Measurements from ENCODE around the gene GLCE.

Gene GLCE

GRCh38 chr15:69210574-69210973 lies 50.1 kb downstream of the GLCE start:
- DNase-seq = no peak

- DNase-seq = no peak
These were observed 53.4 kb downstream of the GLCE start for GRCh38 chr15:69213786-69214185.

GRCh38 chr15:69215314-69216035 lies 55.0 kb downstream of the GLCE start:
- no peak for DNase-seq

- no peak for DNase-seq
These were observed 56.9 kb downstream of the GLCE start for GRCh38 chr15:69217381-69217780.

- DNase-seq = no peak
These were observed 59.3 kb downstream of the GLCE start for GRCh38 chr15:69219690-69220089.

GRCh38 chr15:69222002-69222474 lies 61.6 kb downstream of the GLCE start:
- no peak for DNase-seq

GRCh38 chr15:69223083-69223813 lies 62.8 kb downstream of the GLCE start:
- no peak for DNase-seq

- DNase-seq = no peak
These were observed 63.9 kb downstream of the GLCE start for GRCh38 chr15:69224383-69224782.

- DNase-seq = peak in 1 of 2 experiments; percentile 58
These were observed 65.1 kb downstream of the GLCE start for GRCh38 chr15:69225355-69226022.

- no peak for DNase-seq
These were observed 65.6 kb downstream of the GLCE start for GRCh38 chr15:69226023-69226355.

GRCh38 chr15:69232144-69232543 lies 71.7 kb downstream of the GLCE start:
- DNase-seq = no peak

- DNase-seq = no peak
These were observed 72.3 kb downstream of the GLCE start for GRCh38 chr15:69232765-69233164.

- DNase-seq = no peak
These were observed 74.2 kb downstream of the GLCE start for GRCh38 chr15:69234676-69235075.

GRCh38 chr15:69236505-69236904 lies 76.1 kb downstream of the GLCE start:
- DNase-seq = no peak

- DNase-seq = no peak
These were observed 77.3 kb downstream of the GLCE start for GRCh38 chr15:69237718-69238117.

- no peak for DNase-seq
These were observed 84.4 kb downstream of the GLCE start for GRCh38 chr15:69244798-69245197.

- no peak for DNase-seq
These were observed 92.7 kb downstream of the GLCE start for GRCh38 chr15:69253156-69253555.

GRCh38 chr15:69265347-69265955 lies 105.0 kb downstream of the GLCE start:
- peak; percentile 41 to 46 for DNase-seq

GRCh38 chr15:69271217-69271616 lies 110.8 kb downstream of the GLCE start:
- no peak for DNase-seq

GRCh38 chr15:69272139-69272538 lies 111.7 kb downstream of the GLCE start:
- DNase-seq = no peak

GRCh38 chr15:69272891-69273290 lies 112.5 kb downstream of the GLCE start:
- no peak for DNase-seq

- peak in 1 of 2 experiments; percentile 16 for DNase-seq
These were observed 114.7 kb downstream of the GLCE start for GRCh38 chr15:69275074-69275670.

GRCh38 chr15:69275933-69276560 lies 115.6 kb downstream of the GLCE start:
- DNase-seq = no peak

All from NCI-H524 (cell line).